OCI-LY3 (cell line): ENCODE measurements around the gene NIN.

ENCODE experiments used
- H2AFZ ChIP-seq: fragments of 200-600, 300-600 bp; shearing (Covaris generic); 2 replicates; pipeline ENCODE4 v1.6.0; 2014; ENCODE audit warnings: antibody characterized with exemption, low read depth, low read length
- H3K27ac ChIP-seq: fragments of 200-600, 300-600 bp; sonication (generic); 2 replicates; pipeline ENCODE4 v1.5.1; 2014; ENCODE audit warnings: mild to moderate bottlenecking, low read length, moderate library complexity, mixed read lengths
- H3K27me3 ChIP-seq: fragments of 200-600, 300-600 bp; sonication (generic); 2 replicates; pipeline ENCODE4 v1.6.1; 2014; ENCODE audit warnings: low read depth, low read length, mixed read lengths
- H3K36me3 ChIP-seq: fragments of 200-600, 300-600 bp; sonication (generic); replicated peaks from 2 replicates; pipeline ENCODE3; 2014; ENCODE audit warnings: low read depth, low read length, mixed read lengths
- H3K4me1 ChIP-seq: fragments of 300-600, 200-600 bp; sonication (generic); 2 replicates; pipeline ENCODE4 v1.6.1; 2014; ENCODE audit warnings: low read length, mixed read lengths
- H3K4me2 ChIP-seq: fragments of 200-600, 300-600 bp; sonication (generic); 2 replicates; pipeline ENCODE4 v1.6.1; 2014; ENCODE audit warnings: low read length, mixed read lengths
- H3K4me3 ChIP-seq: fragments of 300-600, 200-600 bp; sonication (generic); 2 replicates; pipeline ENCODE4 v1.5.1; 2014; ENCODE audit warnings: antibody characterized with exemption, mild to moderate bottlenecking, low read length, moderate library complexity
- H3K79me2 ChIP-seq: fragments of 300-600, 200-600 bp; shearing (Covaris generic); 2 replicates; pipeline ENCODE4 v1.6.1; 2014; ENCODE audit warnings: mild to moderate bottlenecking, low read length, mixed read lengths
- H3K9ac ChIP-seq: fragments of 300-600, 200-600 bp; shearing (Covaris generic); 2 replicates; pipeline ENCODE4 v1.6.0; 2014; ENCODE audit warnings: mild to moderate bottlenecking, low read length, moderate library complexity
- H3K9me3 ChIP-seq: fragments of 200-600, 300-600 bp; shearing (Covaris generic); 2 replicates; pipeline ENCODE4 v1.6.1; 2014; ENCODE audit warnings: low read length, mixed read lengths; ENCODE audit not compliant: insufficient read depth
- H4K20me1 ChIP-seq: fragments of 200-600, 300-600 bp; sonication (generic); 2 replicates; pipeline ENCODE4 v1.6.1; 2016; ENCODE audit warnings: low read length, mixed read lengths; ENCODE audit not compliant: insufficient read depth
- EZH2phosphoT487 ChIP-seq: fragments of 200-600 bp; shearing (Covaris generic); IDR thresholded peaks from 2 replicates; pipeline ENCODE4 v1.6.1; 2018; ENCODE audit warnings: antibody characterized with exemption, mixed run types, low read depth
- TF ChIP-seq, protein P1 (sequence below): fragments of 200-600, 300-600 bp; sonication (generic); IDR thresholded peaks from 2 replicates; pipeline ENCODE4 v1.5.1; 2014; ENCODE audit warnings: antibody characterized with exemption, low read length, low read depth

NIN gene

GRCh38 chr14:50759800-50760543 is 71.0 kb downstream of the NIN start:
- Histone ChIP-seq H3K27me3 (no peaks in the 10 kb centered on the region), H3K79me2 (peaks cover 56% of the 10 kb centered on the region), H3K9ac (peak overlapping the region; percentile 51), H4K20me1 (no peaks in the 10 kb centered on the region), H2AFZ (no peak overlapping the region), H3K9me3 (no peaks in the 10 kb centered on the region), H3K36me3 (peaks cover 75% of the 10 kb centered on the region), H3K4me3 (0 out of 2 replicates have a peak overlapping the region, but pooled peaks have one; percentile 15), H3K4me2 (peak overlapping the region; percentile 62), H3K27ac (peak overlapping the region; percentile 91), H3K4me1 (peaks cover 91% of the 10 kb centered on the region)
- TF ChIP-seq, protein P1, sequence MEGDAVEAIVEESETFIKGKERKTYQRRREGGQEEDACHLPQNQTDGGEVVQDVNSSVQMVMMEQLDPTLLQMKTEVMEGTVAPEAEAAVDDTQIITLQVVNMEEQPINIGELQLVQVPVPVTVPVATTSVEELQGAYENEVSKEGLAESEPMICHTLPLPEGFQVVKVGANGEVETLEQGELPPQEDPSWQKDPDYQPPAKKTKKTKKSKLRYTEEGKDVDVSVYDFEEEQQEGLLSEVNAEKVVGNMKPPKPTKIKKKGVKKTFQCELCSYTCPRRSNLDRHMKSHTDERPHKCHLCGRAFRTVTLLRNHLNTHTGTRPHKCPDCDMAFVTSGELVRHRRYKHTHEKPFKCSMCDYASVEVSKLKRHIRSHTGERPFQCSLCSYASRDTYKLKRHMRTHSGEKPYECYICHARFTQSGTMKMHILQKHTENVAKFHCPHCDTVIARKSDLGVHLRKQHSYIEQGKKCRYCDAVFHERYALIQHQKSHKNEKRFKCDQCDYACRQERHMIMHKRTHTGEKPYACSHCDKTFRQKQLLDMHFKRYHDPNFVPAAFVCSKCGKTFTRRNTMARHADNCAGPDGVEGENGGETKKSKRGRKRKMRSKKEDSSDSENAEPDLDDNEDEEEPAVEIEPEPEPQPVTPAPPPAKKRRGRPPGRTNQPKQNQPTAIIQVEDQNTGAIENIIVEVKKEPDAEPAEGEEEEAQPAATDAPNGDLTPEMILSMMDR, result no peak
- TF ChIP-seq EZH2phosphoT487, result no peak

- Histone ChIP-seq H3K79me2 (peaks cover 60% of the 10 kb centered on the region), H2AFZ (no peak overlapping the region), H3K27me3 (no peaks in the 10 kb centered on the region), H4K20me1 (no peaks in the 10 kb centered on the region), H3K4me2 (peak overlapping the region; percentile 6; the same call in 1 of the 2 replicates), H3K36me3 (peaks cover 77% of the 10 kb centered on the region), H3K4me3 (no peak overlapping the region), H3K4me1 (peaks cover 89% of the 10 kb centered on the region), H3K9me3 (no peaks in the 10 kb centered on the region), H3K27ac (peak overlapping the region; percentile 91), H3K9ac (no peak overlapping the region)
- no peak for TF ChIP-seq EZH2phosphoT487
- TF ChIP-seq, protein P1, result no peak
Observed at GRCh38 chr14:50758945-50759344, 72.0 kb downstream of the NIN start.

DNA sequence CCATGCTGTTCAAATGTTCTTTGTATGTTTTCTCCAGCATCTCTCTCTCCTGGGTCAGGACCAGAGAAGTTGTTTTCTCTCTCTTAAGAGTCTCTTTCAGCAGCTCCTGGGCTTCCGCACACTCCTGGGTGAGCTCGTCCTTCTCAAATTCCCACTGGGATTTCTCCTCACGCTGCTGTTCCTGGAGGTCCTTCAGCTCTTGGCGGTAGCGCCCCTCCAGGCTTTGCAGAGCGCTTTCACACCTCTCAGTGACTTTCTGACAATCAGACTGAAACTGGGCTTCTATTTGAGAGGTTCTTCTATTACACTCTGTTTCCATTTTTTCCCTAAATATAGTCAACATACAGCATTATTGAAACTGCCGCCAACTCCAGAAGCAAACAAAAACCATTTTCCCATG is 72.7 kb downstream of the NIN start:
- H3K4me1 ChIP-seq, result peaks cover 82% of the 10 kb centered on the region
- peak overlapping the region; percentile 91; the same call in 1 of the 2 replicates for H3K27ac ChIP-seq
- no peak overlapping the region for H3K4me3 ChIP-seq
- no peak overlapping the region for H2AFZ ChIP-seq
- H3K4me2 ChIP-seq, result no peak overlapping the region
- H3K9ac ChIP-seq, result no peak overlapping the region
- H3K27me3 ChIP-seq, result no peaks in the 10 kb centered on the region
- no peaks in the 10 kb centered on the region for H3K9me3 ChIP-seq
- H3K36me3 ChIP-seq, result peaks cover 76% of the 10 kb centered on the region
- TF ChIP-seq, protein P1, result no peak
- no peak for TF ChIP-seq EZH2phosphoT487
- peaks cover 61% of the 10 kb centered on the region for H3K79me2 ChIP-seq
- H4K20me1 ChIP-seq, result no peaks in the 10 kb centered on the region

GRCh38 chr14:50757702-50758101 is 73.3 kb downstream of the NIN start:
- Histone ChIP-seq H3K9me3 (no peaks in the 10 kb centered on the region), H3K4me1 (peaks cover 76% of the 10 kb centered on the region), H3K79me2 (peaks cover 61% of the 10 kb centered on the region), H3K4me2 (no peak overlapping the region), H2AFZ (no peak overlapping the region), H3K27me3 (no peaks in the 10 kb centered on the region), H3K4me3 (no peak overlapping the region), H4K20me1 (no peaks in the 10 kb centered on the region), H3K36me3 (peaks cover 73% of the 10 kb centered on the region), H3K9ac (no peak overlapping the region), H3K27ac (peak overlapping the region; percentile 91; the same call in 1 of the 2 replicates)
- no peak for TF ChIP-seq EZH2phosphoT487
- TF ChIP-seq, protein P1, result no peak
